ENCODE results near the gene RAPGEF6.
A peak's percentile ranks its signal among the peaks of the same experiment; 100 is the strongest.

Gene RAPGEF6

GRCh38 chr5:131459216-131459615 lies 175.8 kb downstream of the RAPGEF6 start:
- DNase-seq = no peak

GRCh38 chr5:131457193-131457592 lies 177.8 kb downstream of the RAPGEF6 start:
- peaks cover 46% of the 10 kb centered on the region for H3K4me1 Mint-ChIP-seq (ENCODE audit: low read depth)
- no peak for DNase-seq
- no peaks in the 10 kb centered on the region for H3K27me3 Mint-ChIP-seq
- peaks cover 91% of the 10 kb centered on the region for H3K36me3 Mint-ChIP-seq (ENCODE audit: low read depth)
- H3K9me3 Mint-ChIP-seq = no peaks in the 10 kb centered on the region
- H3K4me3 Mint-ChIP-seq = no peak overlapping the region
- H3K27ac Mint-ChIP-seq = no peak overlapping the region

More at GRCh38 chr5:131459216-131459615, 175.8 kb downstream of the RAPGEF6 start:
- no peaks in the 10 kb centered on the region for H3K9me3 Mint-ChIP-seq
- H3K4me3 Mint-ChIP-seq = no peak overlapping the region
- H3K27me3 Mint-ChIP-seq = no peaks in the 10 kb centered on the region
- peaks cover 52% of the 10 kb centered on the region for H3K4me1 Mint-ChIP-seq (ENCODE audit: low read depth)
- H3K36me3 Mint-ChIP-seq (ENCODE audit: low read depth) = peaks cover 90% of the 10 kb centered on the region
- no peak overlapping the region for H3K27ac Mint-ChIP-seq

GRCh38 chr5:131450941-131451340 lies 184.1 kb downstream of the RAPGEF6 start:
- peaks cover 86% of the 10 kb centered on the region for H3K36me3 Mint-ChIP-seq (ENCODE audit: low read depth)
- peak overlapping the region; percentile 9 for H3K27ac Mint-ChIP-seq
- no peak overlapping the region for H3K4me3 Mint-ChIP-seq
- H3K4me1 Mint-ChIP-seq (ENCODE audit: low read depth) = peaks cover 32% of the 10 kb centered on the region
- no peaks in the 10 kb centered on the region for H3K27me3 Mint-ChIP-seq
- H3K9me3 Mint-ChIP-seq = no peaks in the 10 kb centered on the region
- DNase-seq = no peak

- Mint-ChIP-seq H3K36me3 (ENCODE audit: low read depth) (peaks cover 94% of the 10 kb centered on the region), H3K4me1 (ENCODE audit: low read depth) (peaks cover 19% of the 10 kb centered on the region), H3K9me3 (no peaks in the 10 kb centered on the region), H3K27ac (peak overlapping the region; percentile 48), H3K4me3 (no peak overlapping the region), H3K27me3 (no peaks in the 10 kb centered on the region)
- no peak for DNase-seq
Measured at GRCh38 chr5:131441184-131441583, 193.8 kb downstream of the RAPGEF6 start.

- Mint-ChIP-seq H3K4me3 (no peak overlapping the region), H3K9me3 (no peaks in the 10 kb centered on the region), H3K27me3 (no peaks in the 10 kb centered on the region), H3K27ac (peak overlapping the region; percentile 27), H3K36me3 (ENCODE audit: low read depth) (peaks cover 95% of the 10 kb centered on the region), H3K4me1 (ENCODE audit: low read depth) (peaks cover 10% of the 10 kb centered on the region)
- no peak for DNase-seq
Measured at GRCh38 chr5:131436081-131436480, 198.9 kb downstream of the RAPGEF6 start.

GRCh38 chr5:131433109-131433508 lies 201.9 kb downstream of the RAPGEF6 start:
- Mint-ChIP-seq H3K36me3 (ENCODE audit: low read depth) (peaks cover 95% of the 10 kb centered on the region), H3K27me3 (no peaks in the 10 kb centered on the region), H3K4me1 (ENCODE audit: low read depth) (peaks cover 14% of the 10 kb centered on the region), H3K9me3 (no peaks in the 10 kb centered on the region), H3K4me3 (no peak overlapping the region), H3K27ac (peak overlapping the region; percentile 60)
- no peak for DNase-seq

GRCh38 chr5:131431794-131432193 lies 203.2 kb downstream of the RAPGEF6 start:
- Mint-ChIP-seq H3K27ac (peak overlapping the region; percentile 59), H3K4me3 (no peak overlapping the region), H3K4me1 (ENCODE audit: low read depth) (peaks cover 14% of the 10 kb centered on the region), H3K27me3 (no peaks in the 10 kb centered on the region), H3K9me3 (no peaks in the 10 kb centered on the region), H3K36me3 (ENCODE audit: low read depth) (peaks cover 95% of the 10 kb centered on the region)
- no peak for DNase-seq

- H3K4me1 Mint-ChIP-seq (ENCODE audit: low read depth) = peaks cover 22% of the 10 kb centered on the region
- no peaks in the 10 kb centered on the region for H3K27me3 Mint-ChIP-seq
- DNase-seq = no peak
- H3K36me3 Mint-ChIP-seq (ENCODE audit: low read depth) = peaks cover 95% of the 10 kb centered on the region
- peak overlapping the region; percentile 30 for H3K27ac Mint-ChIP-seq
- H3K4me3 Mint-ChIP-seq = no peak overlapping the region
- no peaks in the 10 kb centered on the region for H3K9me3 Mint-ChIP-seq
Measured at GRCh38 chr5:131430794-131431193, 204.2 kb downstream of the RAPGEF6 start.

- no peak for DNase-seq
- Mint-ChIP-seq H3K27ac (peak overlapping the region; percentile 83), H3K27me3 (no peaks in the 10 kb centered on the region), H3K4me3 (no peak overlapping the region), H3K4me1 (ENCODE audit: low read depth) (peaks cover 22% of the 10 kb centered on the region), H3K36me3 (ENCODE audit: low read depth) (peaks cover 91% of the 10 kb centered on the region), H3K9me3 (no peaks in the 10 kb centered on the region)
Measured at GRCh38 chr5:131426011-131426410, 209.0 kb downstream of the RAPGEF6 start.

- H3K9me3 Mint-ChIP-seq = no peaks in the 10 kb centered on the region
- H3K4me1 Mint-ChIP-seq (ENCODE audit: low read depth) = peaks cover 20% of the 10 kb centered on the region
- DNase-seq = no peak
- peaks cover 82% of the 10 kb centered on the region for H3K36me3 Mint-ChIP-seq (ENCODE audit: low read depth)
- peak overlapping the region; percentile 51 for H3K27ac Mint-ChIP-seq
- no peaks in the 10 kb centered on the region for H3K27me3 Mint-ChIP-seq
- H3K4me3 Mint-ChIP-seq = no peak overlapping the region
Measured at GRCh38 chr5:131423056-131423455, 212.0 kb downstream of the RAPGEF6 start.

GRCh38 chr5:131419877-131420276 lies 215.2 kb downstream of the RAPGEF6 start:
- Mint-ChIP-seq H3K4me1 (ENCODE audit: low read depth) (peaks cover 29% of the 10 kb centered on the region), H3K27ac (peak overlapping the region; percentile 78), H3K4me3 (no peak overlapping the region), H3K27me3 (no peaks in the 10 kb centered on the region), H3K36me3 (ENCODE audit: low read depth) (peaks cover 74% of the 10 kb centered on the region), H3K9me3 (no peaks in the 10 kb centered on the region)
- no peak for DNase-seq

- Mint-ChIP-seq H3K4me3 (no peak overlapping the region), H3K27me3 (no peaks in the 10 kb centered on the region), H3K27ac (no peak overlapping the region), H3K36me3 (ENCODE audit: low read depth) (peaks cover 76% of the 10 kb centered on the region), H3K4me1 (ENCODE audit: low read depth) (peaks cover 38% of the 10 kb centered on the region), H3K9me3 (no peaks in the 10 kb centered on the region)
- DNase-seq = no peak
Measured at GRCh38 chr5:131418846-131419245, 216.2 kb downstream of the RAPGEF6 start.

- Mint-ChIP-seq H3K36me3 (ENCODE audit: low read depth) (peaks cover 74% of the 10 kb centered on the region), H3K9me3 (no peaks in the 10 kb centered on the region), H3K4me1 (ENCODE audit: low read depth) (peaks cover 44% of the 10 kb centered on the region), H3K27ac (peak overlapping the region; percentile 83), H3K4me3 (no peak overlapping the region), H3K27me3 (no peaks in the 10 kb centered on the region)
- DNase-seq = peak; percentile 85
Measured at GRCh38 chr5:131417240-131417869, 217.7 kb downstream of the RAPGEF6 start.

GRCh38 chr5:131416729-131417128 lies 218.3 kb downstream of the RAPGEF6 start:
- H3K27ac Mint-ChIP-seq = peak overlapping the region; percentile 83
- no peaks in the 10 kb centered on the region for H3K27me3 Mint-ChIP-seq
- peaks cover 44% of the 10 kb centered on the region for H3K4me1 Mint-ChIP-seq (ENCODE audit: low read depth)
- no peak for DNase-seq
- H3K9me3 Mint-ChIP-seq = no peaks in the 10 kb centered on the region
- peak overlapping the region; percentile 3 for H3K4me3 Mint-ChIP-seq
- H3K36me3 Mint-ChIP-seq (ENCODE audit: low read depth) = peaks cover 68% of the 10 kb centered on the region

GRCh38 chr5:131413605-131414559 lies 221.1 kb downstream of the RAPGEF6 start:
- Mint-ChIP-seq H3K27me3 (no peaks in the 10 kb centered on the region), H3K36me3 (ENCODE audit: low read depth) (peaks cover 70% of the 10 kb centered on the region), H3K9me3 (peaks cover 4% of the 10 kb centered on the region), H3K27ac (peak overlapping the region; percentile 94), H3K4me3 (peak overlapping the region; percentile 45), H3K4me1 (ENCODE audit: low read depth) (peaks cover 41% of the 10 kb centered on the region)
- no peak for DNase-seq
